Adrenal gland (tissue), 12 donors: ENCODE data around the gene GCNT1. TPM values are rescaled to one million over a fixed set of nuclear protein-coding genes. Genes with fewer than 3 reads are reported as not detected.
"Not testable (repeated sequence)": the region's sequence is repeated elsewhere in the genome, so short reads cannot be mapped to it uniquely, and the experiment has no call there.

Source experiments
- DNase-seq, 7 donors: peaks; one replicate each; pipeline ENCODE4 v3.0.0-alpha.2; 2019 to 2020
- H3K27ac ChIP-seq, 5 donors: fragments of 200-600 bp; sonication (generic) in 4 of 5; 1 replicate in 3 of 5; 2 replicates in 2 of 5; pipeline versions ENCODE4 v1.5.1 to v1.8.0; 2016 to 2020; ENCODE audit warnings: mild to moderate bottlenecking in 1 of 5
- H3K27me3 ChIP-seq: fragments of 200-600 bp; 2 replicates; pipeline ENCODE4 v1.8.0; 2021
- H3K36me3 ChIP-seq, 2 donors: fragments of 200-600 bp; replicated peaks in 1 of 2; 1 replicate in 1 of 2; 2 replicates in 1 of 2; pipeline versions ENCODE4 v1.5.1 to v1.8.0; 2018 to 2022
- H3K4me1 ChIP-seq, 2 donors: fragments of 200-600 bp; replicated peaks in 1 of 2; 1 replicate in 1 of 2; 2 replicates in 1 of 2; pipeline versions ENCODE4 v1.5.1 to v1.8.0; 2018 to 2021
- H3K4me3 ChIP-seq, 4 donors: fragments of 200-600 bp; sonication (generic) in 3 of 4; one replicate each; pipeline ENCODE4 v1.5.1; 2016 to 2018
- H3K9me3 ChIP-seq, 3 donors: fragments of 200-600 bp; sonication (generic) in 1 of 3; replicated peaks in 1 of 3; 1 replicate in 2 of 3; 2 replicates in 1 of 3; pipeline versions ENCODE4 v1.5.1 to v1.8.0; 2016 to 2021
- CTCF ChIP-seq, 6 experiments: fragments of 450-650 bp in 4 of 6; fragments of 200-600 bp in 2 of 6; sonication (generic) in 1 of 6; IDR thresholded peaks; 1 replicate in 5 of 6; 2 replicates in 1 of 6; pipeline versions ENCODE4 v1.5.1 to v1.8.0; 2016 to 2021; ENCODE audit warnings: antibody characterized with exemption in 6 of 6, mild to moderate bottlenecking in 2 of 6, moderate library complexity in 1 of 6
- POLR2A ChIP-seq, 2 donors: fragments of 450-650 bp; IDR thresholded peaks; one replicate each; pipeline ENCODE4 v1.6.1; 2017; ENCODE audit warnings: antibody characterized with exemption in 2 of 2, mild to moderate bottlenecking in 2 of 2, moderate library complexity in 1 of 2
- WGBS, 4 donors: extraction: QIAGEN DNeasy Blood & Tissue Kit in 2 of 4; methylation state at CpG; one replicate each; pipeline versions ENCODE4 v1.1.5 to v1.1.7; 2013 to 2017; 5-methylcytosine and 5-hydroxymethylcytosine counted together
- intact Hi-C, 2 donors: fragments of 100-400 bp; cut with DNase I; formaldehyde crosslinking; loops; one replicate each; pipeline versions ENCODE4 v1.14.1 to v1.15.0; 2022 to 2023
- polyA plus RNA-seq, 3 donors: library from polyadenylated mRNA; stranded (reverse); fragments of 200-250 nt in 2 of 3; fragments of 350-450 nt in 1 of 3; fragmentation: Illumina TruSeq in 1 of 3; extraction: RNeasy Lipid Tissue Mini Kit (QIAGEN cat#74804) in 1 of 3; gene quantifications; one replicate each; pipeline ENCODE4 v1.2.3, GENCODE V29; 2013 to 2014
- total RNA-seq, 9 donors: library from RNA; depleted of rRNA in 4 of 9; stranded (reverse); fragments of >200 nt in 4 of 9; fragments of 120-200 nt in 1 of 9; fragmentation: NEBNext Ultra II Directional in 1 of 9; extraction: Animal tissue kit (Norgen Biotek cat#: 25700) in 1 of 9; gene quantifications; one replicate each; pipeline versions ENCODE4 v1.1.0 to v1.2.4, GENCODE V29; 2013 to 2023
- donor health status: healthy with polysubstance abuse.
- donor health status: Bipolar disorder and iron deficiency.
- donor health status: DM: yes; HTN: yes; CAD: no.
- donor health status: DM: no; HTN: no; CAD: no.
- donor health status: DM: no; HTN: no; CAD: no.
- donor health status: DM: yes; HTN: yes; CAD: no.

GCNT1 gene
- total and polyA plus RNA-seq, 12 donors, result 0.77 to 56.4 (median 3.6) TPM

- DNase-seq, result no peak
- WGBS, 4 donors, result 85 to 93% (median 89%) methylated on average over 6 to 20 of the region's 20 CpGs
- Histone ChIP-seq H3K4me3 (no peak overlapping the region), H3K27ac (no peak overlapping the region), H3K4me1 (no peaks in the 10 kb centered on the region), H3K36me3 (no peaks in the 10 kb centered on the region), H3K9me3 (no peaks in the 10 kb centered on the region), H3K27me3 (no peaks in the 10 kb centered on the region)
- intact Hi-C loops, result no loop called here
- TF ChIP-seq POLR2A (IDR thresholded peaks at IDR 0.05), result no peak
- TF ChIP-seq CTCF (IDR thresholded peaks at IDR 0.05), result no peak
Observed at GRCh38 chr9:76528642-76529190, 69.7 kb downstream of the GCNT1 start.

- Histone ChIP-seq H3K9me3 (no peaks in the 10 kb centered on the region), H3K27me3 (no peaks in the 10 kb centered on the region), H3K36me3 (no peaks in the 10 kb centered on the region), H3K27ac (no peak overlapping the region), H3K4me3 (no peak overlapping the region), H3K4me1 (no peaks in the 10 kb centered on the region)
- intact Hi-C loops, result no loop called here
- 85 to 92% (median 87%) methylated on average over 5 of the region's 5 CpGs for WGBS, 4 donors
- TF ChIP-seq POLR2A (IDR thresholded peaks at IDR 0.05) (no peak), CTCF (IDR thresholded peaks at IDR 0.05) (no peak)
- no peak for DNase-seq
Observed at GRCh38 chr9:76529653-76530052, 70.7 kb downstream of the GCNT1 start.

GRCh38 chr9:76530458-76531110 lies 71.6 kb downstream of the GCNT1 start:
- no peaks in the 10 kb centered on the region for H3K4me1 ChIP-seq
- H3K27me3 ChIP-seq, result no peaks in the 10 kb centered on the region
- intact Hi-C loops, result no loop called here
- WGBS, 4 donors, result 36 to 45% (median 43%) methylated on average over 6 of the region's 6 CpGs
- no peaks in the 10 kb centered on the region for H3K9me3 ChIP-seq
- H3K27ac ChIP-seq, result peak overlapping the region in 1 of 5 donors; percentile 12
- TF ChIP-seq CTCF (IDR thresholded peaks at IDR 0.05), result no peak
- no peak for TF ChIP-seq POLR2A (IDR thresholded peaks at IDR 0.05)
- no peaks in the 10 kb centered on the region for H3K36me3 ChIP-seq
- DNase-seq, result peak in 1 of 7 donors; percentile 23
- H3K4me3 ChIP-seq, result no peak overlapping the region

- no peak overlapping the region for H3K27ac ChIP-seq
- no peak for TF ChIP-seq POLR2A (IDR thresholded peaks at IDR 0.05)
- no peak for TF ChIP-seq CTCF (IDR thresholded peaks at IDR 0.05)
- H3K36me3 ChIP-seq, result no peaks in the 10 kb centered on the region
- intact Hi-C loops, result no loop called here
- no peaks in the 10 kb centered on the region for H3K9me3 ChIP-seq
- H3K4me3 ChIP-seq, result no peak overlapping the region
- WGBS, 4 donors, result 87 to 92% (median 90%) methylated on average over 3 of the region's 3 CpGs
- no peaks in the 10 kb centered on the region for H3K27me3 ChIP-seq
- H3K4me1 ChIP-seq, result no peaks in the 10 kb centered on the region
- no peak for DNase-seq
Observed at GRCh38 chr9:76531231-76531780, 72.3 kb downstream of the GCNT1 start.

- H3K27me3 ChIP-seq, H3K4me3 ChIP-seq, H3K4me1 ChIP-seq, DNase-seq, intact Hi-C loops, H3K36me3 ChIP-seq, H3K27ac ChIP-seq, H3K9me3 ChIP-seq: not testable (repeated sequence)
- WGBS, 4 donors, result 77 to 95% (median 92%) methylated on average over 4 of the region's 4 CpGs
Observed at GRCh38 chr9:76532877-76533276, 73.9 kb downstream of the GCNT1 start.
